Right lobe of liver (tissue), 4 donors: ENCODE results near the gene DNM3.
"Not testable (repeated sequence)": the region's sequence is repeated elsewhere in the genome, so short reads cannot be mapped to it uniquely, and the experiment has no call there.

Experiments
- POLR2A ChIP-seq: fragments of 450-650 bp; IDR thresholded peaks from one replicate; pipeline ENCODE4 v1.6.1; 2017; ENCODE audit warnings: antibody characterized with exemption, mild to moderate bottlenecking
- TF ChIP-seq, protein P1 (sequence below), 4 donors: fragments of 200-600 bp in 3 of 4; fragments of 450-650 bp in 1 of 4; IDR thresholded peaks; one replicate each; pipeline versions ENCODE4 v1.5.1 to v1.8.0; 2016 to 2022; ENCODE audit warnings: antibody characterized with exemption in 4 of 4, mild to moderate bottlenecking in 2 of 4
- donor health status: DM: no; HTN: no; CAD: no.
- donor health status: DM: no; HTN: no; CAD: no.
- donor health status: DM: no; HTN: yes; CAD: no.

DNA sequence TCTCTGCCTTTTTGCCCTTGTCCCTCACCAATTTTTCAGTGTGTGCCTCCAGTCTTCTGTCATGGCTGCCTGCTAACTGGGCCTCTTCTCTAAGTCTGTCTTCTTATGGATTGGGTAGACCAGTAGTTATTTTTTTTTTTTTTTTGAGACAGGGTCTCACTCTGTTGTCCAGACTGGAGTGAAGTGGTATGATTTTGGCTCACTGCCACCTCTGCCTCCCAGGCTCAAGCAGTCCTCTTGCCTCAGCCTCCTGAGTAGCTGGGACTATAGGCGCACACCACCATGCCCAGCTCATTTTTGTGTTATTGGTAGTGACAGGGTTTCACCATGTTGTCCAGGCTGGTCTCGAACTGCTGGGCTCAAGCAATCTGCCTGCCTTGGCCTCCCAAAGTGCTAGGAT is 41.6 kb upstream of the DNM3 start:
- not testable (repeated sequence) for TF ChIP-seq POLR2A
- TF ChIP-seq, protein P1, sequence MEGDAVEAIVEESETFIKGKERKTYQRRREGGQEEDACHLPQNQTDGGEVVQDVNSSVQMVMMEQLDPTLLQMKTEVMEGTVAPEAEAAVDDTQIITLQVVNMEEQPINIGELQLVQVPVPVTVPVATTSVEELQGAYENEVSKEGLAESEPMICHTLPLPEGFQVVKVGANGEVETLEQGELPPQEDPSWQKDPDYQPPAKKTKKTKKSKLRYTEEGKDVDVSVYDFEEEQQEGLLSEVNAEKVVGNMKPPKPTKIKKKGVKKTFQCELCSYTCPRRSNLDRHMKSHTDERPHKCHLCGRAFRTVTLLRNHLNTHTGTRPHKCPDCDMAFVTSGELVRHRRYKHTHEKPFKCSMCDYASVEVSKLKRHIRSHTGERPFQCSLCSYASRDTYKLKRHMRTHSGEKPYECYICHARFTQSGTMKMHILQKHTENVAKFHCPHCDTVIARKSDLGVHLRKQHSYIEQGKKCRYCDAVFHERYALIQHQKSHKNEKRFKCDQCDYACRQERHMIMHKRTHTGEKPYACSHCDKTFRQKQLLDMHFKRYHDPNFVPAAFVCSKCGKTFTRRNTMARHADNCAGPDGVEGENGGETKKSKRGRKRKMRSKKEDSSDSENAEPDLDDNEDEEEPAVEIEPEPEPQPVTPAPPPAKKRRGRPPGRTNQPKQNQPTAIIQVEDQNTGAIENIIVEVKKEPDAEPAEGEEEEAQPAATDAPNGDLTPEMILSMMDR (IDR thresholded peaks at IDR 0.05): not testable (repeated sequence)
